ENCODE results near the gene WDR17.

GRCh38 chr4:176084769-176085168 lies 19.1 kb downstream of the WDR17 start:
- no peak for TF ChIP-seq CTCF (IDR thresholded peaks at IDR 0.05)
- TF ChIP-seq POLR2A (IDR thresholded peaks at IDR 0.05): no peak
